Prostate gland (tissue), 2 donors: ENCODE measurements around the gene ASXL3. TPM values are rescaled to one million over a fixed set of nuclear protein-coding genes. Genes with fewer than 3 reads are reported as not detected.

Experiments used
- DNase-seq: peaks from one replicate; pipeline ENCODE4 v3.0.0-alpha.2; 2019; ENCODE audit warnings: low spot score
- H3K27ac ChIP-seq, 2 donors: fragments of 200-600 bp; sonication (generic); 2 replicates each; pipeline ENCODE4 v1.5.1; 2017 to 2019
- H3K27me3 ChIP-seq: fragments of 200-600 bp; sonication (generic); replicated peaks from 2 replicates; pipeline ENCODE4 v1.5.1; 2019; ENCODE audit not compliant: insufficient read depth
- H3K36me3 ChIP-seq, 2 donors: fragments of 200-600 bp; sonication (generic); 1 replicate in 1 of 2; 2 replicates in 1 of 2; pipeline versions ENCODE4 v1.5.1 to v1.8.1; 2017 to 2019
- H3K4me1 ChIP-seq: fragments of 200-600 bp; sonication (generic); replicated peaks from 2 replicates; pipeline ENCODE4 v1.5.1; 2019
- H3K4me3 ChIP-seq, 2 donors: fragments of 200-600 bp; sonication (generic); 2 replicates each; pipeline ENCODE4 v1.5.1; 2017 to 2019
- H3K9me3 ChIP-seq: fragments of 200-600 bp; sonication (generic); 2 replicates; pipeline ENCODE4 v1.5.1; 2017
- CTCF ChIP-seq, 4 experiments: fragments of 200-600 bp in 2 of 4; fragments of 450-650 bp in 2 of 4; sonication (generic) in 2 of 4; IDR thresholded peaks; 1 replicate in 3 of 4; 2 replicates in 1 of 4; pipeline ENCODE4 v1.5.1; 2016 to 2019; ENCODE audit warnings: antibody characterized with exemption in 4 of 4, mild to moderate bottlenecking in 2 of 4, moderate library complexity in 2 of 4
- POLR2A ChIP-seq: fragments of 450-650 bp; IDR thresholded peaks from one replicate; pipeline ENCODE4 v1.6.1; 2016; ENCODE audit warnings: antibody characterized with exemption, mild to moderate bottlenecking
- POLR2AphosphoS5 ChIP-seq: sonication (generic); formaldehyde crosslinking; IDR thresholded peaks from one replicate; pipeline ENCODE4 v1.6.1; 2017; ENCODE audit warnings: antibody characterized with exemption
- WGBS: methylation state at CpG from one replicate; pipeline ENCODE4 v1.1.5; 2018; 5-methylcytosine and 5-hydroxymethylcytosine counted together
- intact Hi-C: fragments of 100-400 bp; cut with DNase I; formaldehyde crosslinking; loops from one replicate; pipeline ENCODE4 v1.14.2; 2022
- total RNA-seq, 2 donors: library from RNA; depleted of rRNA; stranded (reverse); fragments of >200 nt; gene quantifications; one replicate each; pipeline ENCODE4 v1.1.0, GENCODE V29; 2016

ASXL3 gene
- total RNA-seq, 2 donors from 2014 or later: 5.1 to 7.3 TPM

DNA sequence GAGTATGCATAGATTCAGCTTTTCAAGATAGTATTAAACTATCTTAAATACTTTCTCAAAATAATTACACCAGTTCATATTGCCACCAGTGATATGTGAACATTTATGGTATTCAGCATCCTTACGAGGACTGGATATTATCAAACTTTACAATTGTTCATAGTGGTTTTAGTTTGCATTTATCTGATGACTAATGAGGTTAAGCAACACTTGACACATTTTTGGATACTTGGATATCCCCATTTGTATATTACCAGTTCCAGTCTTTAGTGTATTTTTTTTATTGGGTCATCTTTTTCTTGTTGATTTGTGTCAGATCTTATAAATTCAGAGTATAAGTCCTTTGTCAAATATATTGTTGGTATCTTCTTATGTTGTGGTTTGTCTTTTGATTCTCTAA is 128.4 kb downstream of the ASXL3 start:
- Histone ChIP-seq H3K27ac (no peak overlapping the region), H3K4me3 (no peak overlapping the region), H3K4me1 (no peaks in the 10 kb centered on the region), H3K9me3 (no peaks in the 10 kb centered on the region), H3K36me3 (no peaks in the 10 kb centered on the region), H3K27me3 (no peaks in the 10 kb centered on the region)
- no peak for DNase-seq
- WGBS: 22% methylated on average over 1 of the region's 1 CpG
- intact Hi-C loops: no loop called here
- TF ChIP-seq POLR2A (no peak), CTCF (IDR thresholded peaks at IDR 0.05) (no peak), POLR2AphosphoS5 (no peak)

GRCh38 chr18:33708876-33709275 is 130.9 kb downstream of the ASXL3 start:
- no peaks in the 10 kb centered on the region for H3K27me3 ChIP-seq
- no peaks in the 10 kb centered on the region for H3K36me3 ChIP-seq
- no peak overlapping the region for H3K4me3 ChIP-seq
- H3K27ac ChIP-seq: no peak overlapping the region
- no peak for DNase-seq
- no peaks in the 10 kb centered on the region for H3K9me3 ChIP-seq
- no peaks in the 10 kb centered on the region for H3K4me1 ChIP-seq
- intact Hi-C loops: no loop called here
- WGBS: 82% methylated on average over 1 of the region's 1 CpG
- TF ChIP-seq POLR2A (no peak), POLR2AphosphoS5 (no peak), CTCF (IDR thresholded peaks at IDR 0.05) (no peak)

GRCh38 chr18:33710269-33710668 is 132.2 kb downstream of the ASXL3 start:
- 83% methylated on average over 2 of the region's 2 CpGs for WGBS
- intact Hi-C loops: no loop called here

GRCh38 chr18:33711514-33711913 is 133.5 kb downstream of the ASXL3 start:
- WGBS: 88% methylated on average over 2 of the region's 2 CpGs
- Histone ChIP-seq H3K36me3 (no peaks in the 10 kb centered on the region), H3K27me3 (no peaks in the 10 kb centered on the region), H3K4me3 (no peak overlapping the region), H3K27ac (no peak overlapping the region), H3K4me1 (no peaks in the 10 kb centered on the region), H3K9me3 (no peaks in the 10 kb centered on the region)
- DNase-seq: no peak
- intact Hi-C loops: no loop called here
- TF ChIP-seq POLR2A: no peak
- TF ChIP-seq POLR2AphosphoS5: no peak
- TF ChIP-seq CTCF (IDR thresholded peaks at IDR 0.05): no peak

More at GRCh38 chr18:33710269-33710668, 132.2 kb downstream of the ASXL3 start:
- Histone ChIP-seq H3K27ac (no peak overlapping the region), H3K4me3 (no peak overlapping the region), H3K27me3 (no peaks in the 10 kb centered on the region), H3K9me3 (no peaks in the 10 kb centered on the region), H3K4me1 (no peaks in the 10 kb centered on the region), H3K36me3 (no peaks in the 10 kb centered on the region)
- no peak for DNase-seq
- no peak for TF ChIP-seq POLR2A
- no peak for TF ChIP-seq POLR2AphosphoS5

GRCh38 chr18:33712719-33713118 is 134.7 kb downstream of the ASXL3 start:
- no peaks in the 10 kb centered on the region for H3K4me1 ChIP-seq
- WGBS: 76% methylated on average over 4 of the region's 4 CpGs
- intact Hi-C loops: no loop called here
- H3K9me3 ChIP-seq: no peaks in the 10 kb centered on the region
- DNase-seq: no peak
- no peaks in the 10 kb centered on the region for H3K27me3 ChIP-seq
- H3K27ac ChIP-seq: no peak overlapping the region
- TF ChIP-seq POLR2AphosphoS5 (no peak), CTCF (IDR thresholded peaks at IDR 0.05) (no peak), POLR2A (no peak)
- no peak overlapping the region for H3K4me3 ChIP-seq
- no peaks in the 10 kb centered on the region for H3K36me3 ChIP-seq
